ENCODE data around the gene ABTB1.

- TF ChIP-seq, protein P1, sequence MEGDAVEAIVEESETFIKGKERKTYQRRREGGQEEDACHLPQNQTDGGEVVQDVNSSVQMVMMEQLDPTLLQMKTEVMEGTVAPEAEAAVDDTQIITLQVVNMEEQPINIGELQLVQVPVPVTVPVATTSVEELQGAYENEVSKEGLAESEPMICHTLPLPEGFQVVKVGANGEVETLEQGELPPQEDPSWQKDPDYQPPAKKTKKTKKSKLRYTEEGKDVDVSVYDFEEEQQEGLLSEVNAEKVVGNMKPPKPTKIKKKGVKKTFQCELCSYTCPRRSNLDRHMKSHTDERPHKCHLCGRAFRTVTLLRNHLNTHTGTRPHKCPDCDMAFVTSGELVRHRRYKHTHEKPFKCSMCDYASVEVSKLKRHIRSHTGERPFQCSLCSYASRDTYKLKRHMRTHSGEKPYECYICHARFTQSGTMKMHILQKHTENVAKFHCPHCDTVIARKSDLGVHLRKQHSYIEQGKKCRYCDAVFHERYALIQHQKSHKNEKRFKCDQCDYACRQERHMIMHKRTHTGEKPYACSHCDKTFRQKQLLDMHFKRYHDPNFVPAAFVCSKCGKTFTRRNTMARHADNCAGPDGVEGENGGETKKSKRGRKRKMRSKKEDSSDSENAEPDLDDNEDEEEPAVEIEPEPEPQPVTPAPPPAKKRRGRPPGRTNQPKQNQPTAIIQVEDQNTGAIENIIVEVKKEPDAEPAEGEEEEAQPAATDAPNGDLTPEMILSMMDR (IDR thresholded peaks at IDR 0.05; ENCODE audit: low read depth, low read length, missing input control), result no peak
- TF ChIP-seq EGR1 (IDR thresholded peaks at IDR 0.05; ENCODE audit: low read depth in 2 of 2) (no peak), SP1 (IDR thresholded peaks at IDR 0.05) (no peak)
Observed at GRCh38 chr3:127700406-127700805, 27.7 kb downstream of the ABTB1 start.

All from liver (tissue), 3 donors.